Measurements from ENCODE around the gene HERPUD1. TPM values are rescaled to one million over a fixed set of nuclear protein-coding genes. Genes with fewer than 3 reads are reported as not detected.
"Not testable (repeated sequence)": the region's sequence is repeated elsewhere in the genome, so short reads cannot be mapped to it uniquely, and the experiment has no call there.

Gene HERPUD1
- polyA plus RNA-seq, 10 donors = 62.5 to 98.4 (median 72.7) TPM

GRCh38 chr16:56950881-56951771 lies 19.2 kb downstream of the HERPUD1 start:
- peak in 1 of 3 donors; percentile 63 for DNase-seq

DNA sequence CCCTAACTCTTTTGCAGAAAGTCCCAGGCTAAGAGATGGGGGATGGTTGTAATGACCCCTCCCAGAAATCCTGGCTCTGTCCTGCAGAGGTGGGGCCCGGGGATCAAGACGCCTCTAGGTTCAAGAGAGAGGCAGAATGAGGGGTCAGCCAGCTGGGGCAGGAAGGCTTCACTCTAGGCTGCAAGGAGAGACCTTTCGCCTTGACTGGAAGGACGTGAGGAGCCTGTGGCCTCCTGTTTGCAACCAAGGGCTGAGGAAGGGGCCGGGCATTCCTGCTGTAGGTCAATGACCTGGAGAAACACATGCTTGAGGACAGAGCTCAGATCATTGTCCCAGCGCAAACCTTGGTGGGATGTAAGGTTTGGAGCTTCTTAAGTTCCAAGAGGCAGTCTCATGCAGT lies 21.1 kb downstream of the HERPUD1 start:
- DNase-seq = no peak

GRCh38 chr16:56956076-56956475 lies 24.1 kb downstream of the HERPUD1 start:
- DNase-seq = no peak

GRCh38 chr16:56956756-56957155 lies 24.8 kb downstream of the HERPUD1 start:
- DNase-seq = no peak

GRCh38 chr16:56960681-56961281 lies 28.8 kb downstream of the HERPUD1 start:
- DNase-seq = no peak

DNA sequence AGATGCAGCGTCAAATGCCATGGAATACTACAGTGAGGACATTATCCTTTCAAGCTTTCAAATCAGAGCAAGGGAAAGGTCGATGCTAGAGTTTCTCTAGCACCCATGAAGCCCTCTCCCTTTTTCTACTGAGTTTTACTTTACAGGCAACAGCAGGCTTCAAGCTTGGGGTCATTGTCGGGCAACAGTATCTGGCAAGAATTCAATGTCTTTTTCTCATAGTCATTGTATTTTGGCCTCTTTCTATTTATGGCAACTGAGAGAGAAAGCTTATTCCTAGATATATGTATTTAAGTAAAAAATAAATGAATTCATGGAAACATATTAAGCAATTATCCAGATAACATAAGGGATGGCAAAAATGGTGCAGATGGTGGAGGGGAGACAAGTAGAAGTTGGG lies 29.4 kb downstream of the HERPUD1 start:
- DNase-seq = no peak

DNA sequence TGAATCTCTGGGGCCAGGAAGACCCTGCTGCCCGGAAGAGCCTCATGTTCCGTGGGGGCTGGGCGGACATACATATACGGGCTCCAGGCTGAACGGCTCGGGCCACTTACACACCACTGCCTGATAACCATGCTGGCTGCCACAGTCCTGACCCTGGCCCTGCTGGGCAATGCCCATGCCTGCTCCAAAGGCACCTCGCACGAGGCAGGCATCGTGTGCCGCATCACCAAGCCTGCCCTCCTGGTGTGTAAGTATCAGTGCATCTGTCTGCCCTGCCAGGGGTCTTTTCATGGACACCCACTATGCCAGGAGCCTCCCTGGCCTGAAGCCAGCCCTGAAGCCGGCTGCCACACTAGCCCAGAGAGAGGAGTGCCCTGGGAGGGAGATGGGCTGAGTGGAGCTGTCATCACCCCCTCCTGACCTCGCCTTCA lies 29.9 kb downstream of the HERPUD1 start, which contains the start of gene CETP:
TSS of gene CETP (plus strand) at position 100 of the 431 bp plus-strand sequence. CDS start at position 130, 30 bp downstream.
- no peak for DNase-seq

GRCh38 chr16:56964243-56965148 lies 32.6 kb downstream of the HERPUD1 start:
- DNase-seq = peak in 2 of 3 donors; percentile 71 to 78

DNA sequence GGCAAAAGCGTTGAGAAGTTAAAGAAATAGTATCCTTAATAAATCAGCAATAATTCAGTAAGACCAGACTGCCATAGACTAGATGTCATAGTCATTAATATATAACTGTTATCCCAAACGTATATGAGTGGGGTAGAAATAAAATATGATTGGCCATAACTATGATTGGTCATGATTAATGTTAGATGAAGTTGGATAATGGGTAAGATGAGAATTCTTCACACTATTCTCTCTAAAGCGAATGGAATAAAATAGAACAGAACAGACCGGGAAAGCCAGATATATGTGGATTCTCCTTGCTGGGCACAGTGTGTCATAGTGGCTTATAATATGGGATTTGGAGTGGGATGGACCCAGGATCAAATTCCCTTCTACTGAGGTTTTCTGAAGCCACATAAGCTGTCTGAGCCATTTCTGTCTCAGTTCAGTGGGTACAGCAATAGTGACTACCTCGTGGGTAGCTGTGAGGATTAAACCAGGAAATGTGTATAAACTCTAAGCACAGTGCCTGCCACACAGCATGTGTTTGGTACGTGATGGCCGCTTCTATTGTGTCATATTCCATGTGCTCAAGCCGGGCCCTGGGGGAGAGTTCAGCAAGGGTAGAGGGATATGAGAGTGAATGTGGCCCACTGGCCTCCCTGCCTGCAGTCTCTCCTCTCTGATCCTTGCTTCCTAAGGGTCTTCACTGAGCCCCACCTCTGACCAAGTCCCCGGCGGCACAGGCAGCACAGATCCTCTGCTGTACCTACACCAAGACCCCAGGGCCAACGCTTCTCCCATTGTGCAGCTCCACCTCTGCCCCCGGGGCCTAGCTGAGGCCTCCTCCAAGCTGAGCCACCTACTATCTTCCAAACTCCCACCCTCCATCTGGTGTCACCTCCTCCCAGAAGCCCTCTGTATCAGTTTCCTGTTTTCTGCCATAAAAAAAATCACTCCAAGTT lies 33.5 kb downstream of the HERPUD1 start:
- DNase-seq = no peak

- peak in 1 of 3 donors; percentile 75 for DNase-seq
Observed at GRCh38 chr16:56966093-56966475, 34.1 kb downstream of the HERPUD1 start.

- no peak for DNase-seq
Observed at GRCh38 chr16:56967733-56968132, 35.8 kb downstream of the HERPUD1 start.

GRCh38 chr16:56969769-56970168 lies 37.8 kb downstream of the HERPUD1 start:
- DNase-seq = no peak

DNA sequence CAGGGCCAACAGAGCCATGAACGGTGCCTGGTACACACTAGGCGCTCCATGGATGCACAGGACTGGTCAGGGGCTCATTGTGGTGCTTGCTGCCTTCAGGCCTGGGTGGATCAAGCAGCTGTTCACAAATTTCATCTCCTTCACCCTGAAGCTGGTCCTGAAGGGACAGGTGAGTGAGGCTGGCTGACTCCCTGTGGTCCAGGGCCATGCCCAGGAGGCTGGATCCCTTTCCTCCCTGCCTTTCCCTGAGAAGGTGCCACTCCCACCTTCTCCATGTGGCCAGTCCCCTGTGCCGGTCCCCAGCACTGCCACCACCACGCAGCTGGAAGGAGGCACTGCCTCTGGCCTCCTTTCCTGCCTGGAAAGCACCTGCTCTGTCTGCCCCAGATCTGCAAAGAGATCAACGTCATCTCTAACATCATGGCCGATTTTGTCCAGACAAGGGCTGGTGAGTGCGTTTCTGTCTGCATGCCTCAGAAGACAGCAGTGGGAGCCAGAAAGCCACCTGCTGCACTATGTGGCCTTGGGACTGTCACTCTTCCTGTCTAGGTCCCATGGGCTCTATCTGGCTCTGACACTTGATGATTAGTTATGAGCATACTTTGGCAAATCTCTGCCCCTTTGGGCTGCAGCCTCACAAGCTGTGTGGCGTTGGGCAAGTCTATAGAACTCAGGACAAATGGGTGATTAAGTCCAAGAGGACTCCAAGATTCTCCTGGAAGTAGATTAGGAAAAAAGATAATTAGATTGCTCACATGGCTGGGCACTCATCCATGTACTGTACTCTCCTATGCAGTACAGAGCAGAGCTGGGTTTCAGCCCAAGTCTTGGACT lies 39.2 kb downstream of the HERPUD1 start:
- no peak for DNase-seq

DNA sequence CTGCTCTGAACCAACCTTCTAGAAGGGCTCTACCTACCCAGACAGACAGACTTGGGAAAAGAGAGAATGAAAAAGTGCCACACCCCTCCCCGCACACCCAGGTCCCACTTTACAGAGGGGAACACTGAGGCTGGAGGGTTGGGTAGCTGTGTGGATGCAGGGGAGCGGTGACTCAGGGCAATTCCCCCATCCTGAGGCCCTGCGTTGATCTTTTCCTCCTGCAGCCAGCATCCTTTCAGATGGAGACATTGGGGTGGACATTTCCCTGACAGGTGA lies 39.8 kb downstream of the HERPUD1 start:
- no peak for DNase-seq

DNA sequence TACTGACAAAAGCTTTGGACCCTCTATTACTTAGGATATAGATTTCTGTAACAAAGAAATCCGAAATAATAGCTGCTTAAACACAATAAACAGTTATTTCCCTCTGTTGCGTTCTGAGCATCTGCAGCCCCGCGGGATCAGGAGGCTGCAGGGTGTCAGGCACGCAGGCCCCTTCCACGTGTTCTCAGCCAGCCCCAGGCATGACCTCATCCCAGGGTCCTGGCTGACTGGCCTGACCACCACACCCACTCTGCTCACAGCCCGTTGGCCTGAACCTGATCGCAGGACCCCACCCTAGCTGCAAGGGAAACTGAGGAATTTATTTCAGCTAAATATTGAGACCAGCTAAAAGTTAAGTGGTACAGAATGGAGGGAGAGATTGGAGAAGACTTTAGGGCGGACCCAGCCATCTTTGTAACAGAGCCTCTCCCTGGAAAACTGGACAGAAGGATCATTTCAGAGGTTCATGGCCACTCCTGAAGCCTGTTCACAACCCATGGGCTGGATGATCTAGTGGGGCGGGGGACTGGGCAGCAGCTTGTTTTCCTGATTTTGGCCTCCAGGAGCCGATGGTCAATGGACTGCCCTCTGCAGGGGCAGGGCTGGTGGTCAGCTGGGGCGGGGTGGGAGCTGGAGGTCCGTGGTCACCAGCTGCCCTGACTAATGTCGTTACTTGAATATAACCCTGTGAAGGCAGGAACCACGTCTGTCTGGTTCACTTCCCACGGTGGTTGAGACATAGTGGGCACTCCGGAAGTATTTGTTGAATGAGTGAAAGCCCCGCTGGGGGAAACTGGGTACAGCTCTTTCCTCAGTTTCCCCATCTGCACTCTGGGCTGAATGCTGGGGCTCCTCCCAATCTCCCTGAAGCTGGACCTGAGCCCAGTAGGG lies 40.7 kb downstream of the HERPUD1 start:
- peak in 1 of 3 donors; percentile 53 for DNase-seq

DNA sequence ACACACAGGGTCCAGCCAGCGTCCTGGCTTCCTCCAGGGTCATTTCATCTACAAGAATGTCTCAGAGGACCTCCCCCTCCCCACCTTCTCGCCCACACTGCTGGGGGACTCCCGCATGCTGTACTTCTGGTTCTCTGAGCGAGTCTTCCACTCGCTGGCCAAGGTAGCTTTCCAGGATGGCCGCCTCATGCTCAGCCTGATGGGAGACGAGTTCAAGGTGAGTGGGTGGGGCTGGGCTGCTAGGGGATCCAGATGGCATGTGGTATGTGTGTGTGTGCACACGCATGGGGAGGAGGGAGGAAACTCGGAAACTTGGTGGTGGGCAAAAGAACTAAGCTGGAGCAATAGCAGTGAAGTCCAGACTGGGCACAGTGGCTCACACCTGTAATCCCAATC lies 41.4 kb downstream of the HERPUD1 start:
- DNase-seq = no peak

- not testable (repeated sequence) for DNase-seq
Observed at GRCh38 chr16:56973899-56974298, 42.0 kb downstream of the HERPUD1 start.

- no peak for DNase-seq
Observed at GRCh38 chr16:56974549-56975300, 42.8 kb downstream of the HERPUD1 start.
